Natural killer cell (primary cell): ENCODE results near the gene EDC4. TPM values are rescaled to one million over a fixed set of nuclear protein-coding genes. Genes with fewer than 3 reads are reported as not detected.
"Not testable (repeated sequence)": the region's sequence is repeated elsewhere in the genome, so short reads cannot be mapped to it uniquely, and the experiment has no call there.

Experiments
- ATAC-seq, 3 donors: fragments of 150-1000 bp in 2 of 3; fragments of 200-7000 bp in 1 of 3; cut with Tn5 transposase; 1 replicate in 1 of 3; 2 replicates in 2 of 3; pipeline ENCODE4 v1.10.0; 2021; ENCODE audit warnings: mild to moderate bottlenecking in 2 of 3, moderate library complexity in 2 of 3
- DNase-seq, 2 donors: peaks; one replicate each; pipeline versions ENCODE4 v3.0.0 to v3.0.0-alpha.2; 2013 to 2021; ENCODE audit warnings: mixed read lengths in 1 of 2
- H3K27ac ChIP-seq: one replicate; pipeline ENCODE4 v1.5.1; 2013; ENCODE audit warnings: mild to moderate bottlenecking, low read length
- H3K27me3 ChIP-seq: one replicate; pipeline ENCODE4 v1.6.1; 2013; ENCODE audit warnings: low read length; ENCODE audit not compliant: control insufficient read depth, insufficient read depth
- H3K36me3 ChIP-seq: one replicate; pipeline ENCODE4 v1.6.1; 2013; ENCODE audit warnings: low read length; ENCODE audit not compliant: control insufficient read depth, insufficient read depth
- H3K4me1 ChIP-seq: one replicate; pipeline ENCODE4 v1.6.1; 2013; ENCODE audit warnings: low read length; ENCODE audit not compliant: control insufficient read depth, insufficient read depth
- H3K4me3 ChIP-seq: one replicate; pipeline ENCODE4 v1.5.1; 2013; ENCODE audit warnings: low read length
- H3K9me3 ChIP-seq: one replicate; pipeline ENCODE4 v1.6.1; 2013; ENCODE audit warnings: low read length; ENCODE audit not compliant: control insufficient read depth, insufficient read depth
- H3K27ac Mint-ChIP-seq, 2 donors: one replicate each; pipeline ENCODE4 v1.8.0; 2022; ENCODE audit warnings: mild to moderate bottlenecking in 2 of 2, mixed read lengths in 2 of 2, moderate library complexity in 1 of 2
- H3K27me3 Mint-ChIP-seq, 2 donors: one replicate each; pipeline ENCODE4 v1.8.0; 2022; ENCODE audit warnings: low read depth in 2 of 2, mixed read lengths in 2 of 2
- H3K36me3 Mint-ChIP-seq: one replicate; pipeline ENCODE4 v1.8.0; 2022; ENCODE audit warnings: mixed read lengths
- H3K4me1 Mint-ChIP-seq, 2 donors: one replicate each; pipeline ENCODE4 v1.8.0; 2022; ENCODE audit warnings: mixed read lengths in 2 of 2
- H3K4me3 Mint-ChIP-seq: one replicate; pipeline ENCODE4 v1.8.0; 2022; ENCODE audit warnings: mild to moderate bottlenecking, moderate library complexity, mixed read lengths
- H3K9me3 Mint-ChIP-seq, 2 donors: one replicate each; pipeline ENCODE4 v1.8.0; 2022; ENCODE audit warnings: mixed read lengths in 2 of 2
- WGBS: methylation state at CpG from one replicate; pipeline ENCODE4 v1.1.7; 2013; ENCODE audit warnings: missing lambda C conversion rate; ENCODE audit not compliant: insufficient coverage; 5-methylcytosine and 5-hydroxymethylcytosine counted together
- intact Hi-C: fragments of 100-400 bp; cut with micrococcal nuclease; formaldehyde crosslinking; loops from one replicate; pipeline ENCODE4 v1.14.2; 2022
- total RNA-seq, 4 donors: library from RNA; stranded (reverse); fragments of 120-200 nt in 1 of 4; gene quantifications; one replicate each; pipeline versions ENCODE4 v1.2.3 to v1.2.4, GENCODE V29; 2013 to 2022
- TF ChIP-seq, protein P1 (sequence below): fragments of 200-600 bp; IDR thresholded peaks from one replicate; pipeline ENCODE4 v1.8.0; 2022; ENCODE audit warnings: antibody characterized with exemption

The EDC4 gene
- total RNA-seq, 3 donors from 2014 or later (not counting 1 experiment from before 2014, with no cell fraction given) = 91.9 to 111 (median 105) TPM

DNA sequence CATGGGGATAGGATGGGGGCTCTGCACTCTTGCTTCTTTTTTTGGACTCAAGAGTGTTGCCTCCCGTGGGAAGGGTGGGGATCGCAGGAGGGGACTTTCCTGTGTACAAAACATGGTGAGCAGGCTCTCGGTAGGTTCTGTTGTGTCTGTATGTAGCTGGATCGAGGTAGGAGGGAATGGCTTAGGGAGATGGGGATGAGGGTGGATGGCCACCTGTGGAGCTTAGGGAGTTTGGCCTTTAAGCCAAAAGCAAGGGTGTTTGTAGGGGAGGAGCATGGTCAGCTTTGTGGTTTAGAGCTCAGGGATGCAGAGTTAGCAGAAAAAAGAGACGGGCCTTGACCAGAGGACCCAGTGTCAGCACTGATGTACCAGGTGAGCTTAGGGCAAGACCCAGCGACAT, 11.0 kb upstream of the EDC4 start:
- no peak overlapping the region for H3K4me3 Mint-ChIP-seq
- H3K36me3 ChIP-seq = peaks cover 2% of the 10 kb centered on the region
- no peaks in the 10 kb centered on the region for H3K36me3 Mint-ChIP-seq

GRCh38 chr16:67862623-67863583, 9.9 kb upstream of the EDC4 start:
- Mint-ChIP-seq H3K4me3 (no peak overlapping the region), H3K27me3 (no peaks in the 10 kb centered on the region), H3K4me1 (peaks cover 19 to 24% of the 10 kb centered on the region in 2 donors), H3K27ac (no peak overlapping the region), H3K36me3 (no peaks in the 10 kb centered on the region), H3K9me3 (no peaks in the 10 kb centered on the region)
- DNase-seq = no peak
- H3K9me3 ChIP-seq = no peaks in the 10 kb centered on the region
- WGBS = 97% methylated on average over 11 of the region's 11 CpGs
- intact Hi-C loops = no loop called here
- no peak overlapping the region for H3K4me3 ChIP-seq
- ATAC-seq = no peak
- TF ChIP-seq, protein P1, sequence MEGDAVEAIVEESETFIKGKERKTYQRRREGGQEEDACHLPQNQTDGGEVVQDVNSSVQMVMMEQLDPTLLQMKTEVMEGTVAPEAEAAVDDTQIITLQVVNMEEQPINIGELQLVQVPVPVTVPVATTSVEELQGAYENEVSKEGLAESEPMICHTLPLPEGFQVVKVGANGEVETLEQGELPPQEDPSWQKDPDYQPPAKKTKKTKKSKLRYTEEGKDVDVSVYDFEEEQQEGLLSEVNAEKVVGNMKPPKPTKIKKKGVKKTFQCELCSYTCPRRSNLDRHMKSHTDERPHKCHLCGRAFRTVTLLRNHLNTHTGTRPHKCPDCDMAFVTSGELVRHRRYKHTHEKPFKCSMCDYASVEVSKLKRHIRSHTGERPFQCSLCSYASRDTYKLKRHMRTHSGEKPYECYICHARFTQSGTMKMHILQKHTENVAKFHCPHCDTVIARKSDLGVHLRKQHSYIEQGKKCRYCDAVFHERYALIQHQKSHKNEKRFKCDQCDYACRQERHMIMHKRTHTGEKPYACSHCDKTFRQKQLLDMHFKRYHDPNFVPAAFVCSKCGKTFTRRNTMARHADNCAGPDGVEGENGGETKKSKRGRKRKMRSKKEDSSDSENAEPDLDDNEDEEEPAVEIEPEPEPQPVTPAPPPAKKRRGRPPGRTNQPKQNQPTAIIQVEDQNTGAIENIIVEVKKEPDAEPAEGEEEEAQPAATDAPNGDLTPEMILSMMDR = no peak
- peaks cover 6% of the 10 kb centered on the region for H3K36me3 ChIP-seq
- H3K4me1 ChIP-seq = peaks cover 11% of the 10 kb centered on the region
- H3K27ac ChIP-seq = no peak overlapping the region
- no peaks in the 10 kb centered on the region for H3K27me3 ChIP-seq

More for the DNA sequence above, 11.0 kb upstream of the EDC4 start:
- no peak overlapping the region for H3K27ac ChIP-seq
- Mint-ChIP-seq H3K4me1 (peaks cover 29 to 34% of the 10 kb centered on the region in 2 donors), H3K27me3 (no peaks in the 10 kb centered on the region), H3K27ac (peak overlapping the region; percentile 15 to 65), H3K9me3 (no peaks in the 10 kb centered on the region)
- H3K27me3 ChIP-seq = no peaks in the 10 kb centered on the region
- TF ChIP-seq, protein P1 = no peak
- DNase-seq (no peak), ATAC-seq (no peak)
- no peak overlapping the region for H3K4me3 ChIP-seq
- H3K4me1 ChIP-seq = peaks cover 22% of the 10 kb centered on the region
- intact Hi-C loops = no loop called here
- WGBS = 92% methylated on average over 6 of the region's 6 CpGs
- H3K9me3 ChIP-seq = no peaks in the 10 kb centered on the region

DNA sequence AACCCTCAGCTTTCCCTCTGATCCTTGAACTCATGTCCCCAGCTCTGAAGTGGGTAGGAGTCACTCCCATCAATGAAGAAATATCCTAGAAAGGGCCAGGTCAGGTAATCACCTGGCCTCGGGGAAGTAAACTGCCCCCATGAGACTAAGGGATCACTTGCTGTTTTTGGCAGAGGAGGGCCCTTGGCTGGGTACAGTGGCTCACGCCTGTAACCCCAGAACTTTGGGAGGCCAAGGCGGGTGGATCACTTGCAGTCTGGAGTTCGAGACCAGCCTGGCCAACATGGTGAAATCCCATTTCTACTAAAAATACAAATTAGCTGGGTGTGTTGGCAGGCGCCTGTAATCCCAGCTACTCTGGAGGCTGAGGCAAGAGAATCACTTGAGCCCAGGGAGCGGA, 8.8 kb upstream of the EDC4 start:
- not testable (repeated sequence) for DNase-seq, ATAC-seq, H3K36me3 ChIP-seq, H3K27me3 Mint-ChIP-seq, H3K36me3 Mint-ChIP-seq, H3K4me3 ChIP-seq, H3K9me3 ChIP-seq, H3K9me3 Mint-ChIP-seq, H3K27ac ChIP-seq, H3K4me1 ChIP-seq, H3K27me3 ChIP-seq, H3K4me3 Mint-ChIP-seq, H3K27ac Mint-ChIP-seq
- 91% methylated on average over 5 of the region's 6 CpGs for WGBS
- intact Hi-C loops = loop anchor here (2.0 kb wide), 1 partner anchor 47 kb away; no protein-coding TSS in a partner anchor
- peaks cover 11 to 13% of the 10 kb centered on the region in 2 donors for H3K4me1 Mint-ChIP-seq

- Histone ChIP-seq H3K27me3 (no peaks in the 10 kb centered on the region), H3K4me1 (no peaks in the 10 kb centered on the region), H3K36me3 (peaks cover 9% of the 10 kb centered on the region), H3K4me3 (no peak overlapping the region), H3K27ac (no peak overlapping the region), H3K9me3 (no peaks in the 10 kb centered on the region)
- intact Hi-C loops = loop anchor here (2.0 kb wide), 1 partner anchor 48 kb away; no protein-coding TSS in a partner anchor
- Mint-ChIP-seq H3K27me3 (no peaks in the 10 kb centered on the region), H3K4me3 (no peak overlapping the region), H3K27ac (no peak overlapping the region), H3K4me1 (peaks cover 11 to 13% of the 10 kb centered on the region in 2 donors), H3K36me3 (no peaks in the 10 kb centered on the region), H3K9me3 (no peaks in the 10 kb centered on the region)
- no peak for DNase-seq
- ATAC-seq = no peak
- TF ChIP-seq, protein P1 = no peak
- 93% methylated on average over 2 of the region's 2 CpGs for WGBS
Measured at GRCh38 chr16:67864594-67864993, 8.3 kb upstream of the EDC4 start.
